ENCODE measurements around the gene ANKRD29.
"Not testable (repeated sequence)": the region's sequence is repeated elsewhere in the genome, so short reads cannot be mapped to it uniquely, and the experiment has no call there.

ANKRD29 gene

GRCh38 chr18:23645568-23646175, 17.0 kb downstream of the ANKRD29 start:
- DNase-seq (ENCODE audit: low read depth), result no peak

GRCh38 chr18:23643815-23644490, 18.8 kb downstream of the ANKRD29 start:
- no peak for DNase-seq (ENCODE audit: low read depth)

- no peak for DNase-seq (ENCODE audit: low read depth)
Measured at GRCh38 chr18:23641937-23642666, 20.6 kb downstream of the ANKRD29 start.

GRCh38 chr18:23641143-23641720, 21.5 kb downstream of the ANKRD29 start:
- no peak for DNase-seq (ENCODE audit: low read depth)

- DNase-seq (ENCODE audit: low read depth), result no peak
Measured at GRCh38 chr18:23640052-23640451, 22.7 kb downstream of the ANKRD29 start.

- DNase-seq (ENCODE audit: low read depth), result not testable (repeated sequence)
Measured at GRCh38 chr18:23636433-23636832, 26.3 kb downstream of the ANKRD29 start.

GRCh38 chr18:23636071-23636399, 26.7 kb downstream of the ANKRD29 start:
- no peak for DNase-seq (ENCODE audit: low read depth)

- no peak for DNase-seq (ENCODE audit: low read depth)
Measured at GRCh38 chr18:23635283-23636070, 27.2 kb downstream of the ANKRD29 start.

GRCh38 chr18:23634692-23635091, 28.0 kb downstream of the ANKRD29 start:
- no peak for DNase-seq (ENCODE audit: low read depth)

- DNase-seq (ENCODE audit: low read depth), result no peak
Measured at GRCh38 chr18:23632615-23633014, 30.1 kb downstream of the ANKRD29 start.

- no peak for DNase-seq (ENCODE audit: low read depth)
Measured at GRCh38 chr18:23631746-23632145, 31.0 kb downstream of the ANKRD29 start.

- DNase-seq (ENCODE audit: low read depth), result no peak
Measured at GRCh38 chr18:23631312-23631711, 31.4 kb downstream of the ANKRD29 start.

- no peak for DNase-seq (ENCODE audit: low read depth)
Measured at GRCh38 chr18:23629444-23629946, 33.2 kb downstream of the ANKRD29 start.

- no peak for DNase-seq (ENCODE audit: low read depth)
Measured at GRCh38 chr18:23627970-23628369, 34.7 kb downstream of the ANKRD29 start.

- DNase-seq (ENCODE audit: low read depth), result peak; percentile 75
Measured at GRCh38 chr18:23627321-23627720, 35.4 kb downstream of the ANKRD29 start.

- DNase-seq (ENCODE audit: low read depth), result no peak
Measured at GRCh38 chr18:23626451-23627279, 36.0 kb downstream of the ANKRD29 start.

- DNase-seq (ENCODE audit: low read depth), result no peak
Measured at GRCh38 chr18:23623040-23623439, 39.7 kb downstream of the ANKRD29 start.

- no peak for DNase-seq (ENCODE audit: low read depth)
Measured at GRCh38 chr18:23619388-23619881, 43.3 kb downstream of the ANKRD29 start.

- no peak for DNase-seq (ENCODE audit: low read depth)
Measured at GRCh38 chr18:23618862-23619387, 43.8 kb downstream of the ANKRD29 start.

GRCh38 chr18:23617412-23618014, 45.2 kb downstream of the ANKRD29 start:
- DNase-seq (ENCODE audit: low read depth), result no peak

All from fibroblast of the conjunctiva (primary cell).